K562 (cell line): ENCODE measurements around the gene KDM4C. TPM values are rescaled to one million over a fixed set of nuclear protein-coding genes. Genes with fewer than 3 reads are reported as not detected.

Experiments
- ATAC-seq: fragments of 200-7000 bp; cut with Tn5 transposase; 3 replicates; pipeline ENCODE4 v1.9.1; 2020; ENCODE audit warnings: moderate library complexity
- BruUV-seq: library from RNA; stranded (reverse); fragments of 400-500 nt; replicated peaks from 2 replicates; lab custom pipeline; 2021; lab: Mats Ljungman, UMichigan
- CTCF ChIA-PET: fragments of 300-600 bp; formaldehyde crosslinking; extraction: SDS; loops from one replicate; lab custom pipeline; 2021; ENCODE audit warnings: low intra/inter-chr PET ratio; lab: Yijun Ruan, JAX
- POLR2A ChIA-PET: fragments of 300-600, 350-650 bp; sonication (Branson Sonifier 250); formaldehyde crosslinking; extraction: SDS; loops from one replicate; lab custom pipeline; 2021; ENCODE audit warnings: antibody characterized with exemption, inconsistent platforms; lab: Yijun Ruan, JAX
- DNase-seq, 4 experiments: peaks; one replicate each; pipeline versions ENCODE4 v3.0.0 to v3.0.0-alpha.2; 2011 to 2018; ENCODE audit warnings: low spot score in 3 of 4, mixed read lengths in 3 of 4; ENCODE audit errors: extremely low read depth in 1 of 4
- FAIRE-seq: peaks from 2 replicates; lab custom pipeline; 2011; peaks lifted over from hg19 to GRCh38; lab: Jason Lieb, UNC
- H2AFZ ChIP-seq: 2 replicates; pipeline ENCODE4 v1.6.0; 2011; ENCODE audit warnings: low read depth, low read length, control low read depth, inconsistent platforms
- H3K27ac ChIP-seq: fragments of 200-600 bp; 3 replicates; pipeline ENCODE4 v1.8.0; 2011; ENCODE audit warnings: low read depth, mild to moderate bottlenecking, control low read depth, inconsistent platforms, low read length, moderate library complexity, mixed read lengths; ENCODE audit errors: extremely low read depth
- H3K27me3 ChIP-seq, 2 experiments: fragments of 300-600 bp in 1 of 2; 2 replicates in 1 of 2; 3 replicates in 1 of 2; pipeline versions ENCODE4 v1.6.0 to v1.8.0; 2011; ENCODE audit warnings: inconsistent platforms in 2 of 2, low read length in 2 of 2, mild to moderate bottlenecking in 1 of 2, mixed read lengths in 1 of 2, moderate library complexity in 1 of 2; ENCODE audit not compliant: control insufficient read depth in 2 of 2, insufficient read depth in 2 of 2
- H3K36me3 ChIP-seq: fragments of 300-600 bp; 3 replicates; pipeline ENCODE4 v1.8.0; 2011; ENCODE audit warnings: mild to moderate bottlenecking, low read length, inconsistent platforms; ENCODE audit not compliant: control insufficient read depth, insufficient read depth
- H3K4me1 ChIP-seq, 2 experiments: fragments of 200-600 bp in 1 of 2; replicated peaks in 1 of 2; 2 replicates in 1 of 2; 3 replicates in 1 of 2; pipeline versions ENCODE4 v1.5.1 to v1.8.0; 2011; ENCODE audit warnings: inconsistent platforms in 2 of 2, low read length in 2 of 2, mild to moderate bottlenecking in 1 of 2, mixed read lengths in 1 of 2, moderate library complexity in 1 of 2; ENCODE audit not compliant: control insufficient read depth in 2 of 2, insufficient read depth in 2 of 2
- H3K4me2 ChIP-seq: 2 replicates; pipeline ENCODE4 v1.6.1; 2011; ENCODE audit warnings: low read length, control low read depth, inconsistent platforms, mixed read lengths; ENCODE audit not compliant: insufficient read depth
- H3K4me3 ChIP-seq: fragments of 200-600 bp; sonication (generic), shearing (Covaris generic); 2 replicates; pipeline ENCODE4 v1.5.1; 2016; ENCODE audit warnings: control low read depth, inconsistent platforms
- H3K79me2 ChIP-seq: fragments of 200-600 bp; 3 replicates; pipeline ENCODE4 v1.8.0; 2011; ENCODE audit warnings: low read length, inconsistent platforms; ENCODE audit not compliant: control insufficient read depth, insufficient read depth
- H3K9ac ChIP-seq, 2 experiments: 2 replicates each; pipeline versions ENCODE4 v1.6.0 to v1.6.1; 2011; ENCODE audit warnings: low read depth in 2 of 2, low read length in 2 of 2, control low read depth in 1 of 2, inconsistent platforms in 1 of 2, mild to moderate bottlenecking in 1 of 2, mixed read lengths in 1 of 2; ENCODE audit not compliant: insufficient read depth in 1 of 2
- H3K9me1 ChIP-seq: one replicate; pipeline ENCODE4 v1.6.0; 2011; ENCODE audit warnings: inconsistent platforms, mild to moderate bottlenecking, low read length, moderate library complexity; ENCODE audit not compliant: control insufficient read depth, insufficient read depth
- H3K9me3 ChIP-seq: replicated peaks from 2 replicates; pipeline ENCODE4 v1.5.1; 2011; ENCODE audit warnings: low read depth, low read length, inconsistent platforms; ENCODE audit not compliant: control insufficient read depth, insufficient read depth
- H4K20me1 ChIP-seq: replicated peaks from 2 replicates; pipeline ENCODE4 v1.6.1; 2011; ENCODE audit warnings: low read length, inconsistent platforms, mixed read lengths; ENCODE audit not compliant: control insufficient read depth, insufficient read depth
- ARID1B ChIP-seq: fragments of 450-650 bp; IDR thresholded peaks from 2 replicates; pipeline ENCODE4 v1.6.1; 2016; ENCODE audit warnings: antibody characterized with exemption, mild to moderate bottlenecking, inconsistent platforms
- DNMT1 ChIP-seq: fragments of 450-650 bp; IDR thresholded peaks from 2 replicates; pipeline ENCODE4 v1.6.1; 2016; ENCODE audit warnings: antibody characterized with exemption, mild to moderate bottlenecking
- E2F1 ChIP-seq: sonication (generic); formaldehyde crosslinking; IDR thresholded peaks from 2 replicates; pipeline ENCODE4 v1.8.1; 2023; ENCODE audit warnings: mild to moderate bottlenecking, missing genetic modification reagents, moderate library complexity
- LEF1 ChIP-seq: fragments of 450-650 bp; IDR thresholded peaks from 2 replicates; pipeline ENCODE4 v1.6.1; 2016; ENCODE audit warnings: mild to moderate bottlenecking
- POLR2B ChIP-seq: fragments of 450-650 bp; IDR thresholded peaks from 2 replicates; pipeline ENCODE4 v1.6.1; 2018; ENCODE audit warnings: low read depth; ENCODE audit not compliant: partially characterized antibody
- ZNF318 ChIP-seq, 2 experiments: fragments of 450-650 bp; IDR thresholded peaks; 2 replicates each; pipeline ENCODE4 v1.6.1; 2016; ENCODE audit warnings: mild to moderate bottlenecking in 2 of 2, borderline replicate concordance in 1 of 2, low read depth in 1 of 2, moderate library complexity in 1 of 2
- in situ Hi-C: fragments of 300-500 bp; cut with MboI; formaldehyde crosslinking; loops from 4 replicates; pipeline ENCODE4 v1.15.0; 2018; ENCODE audit warnings: inconsistent platforms, mixed read lengths
- intact Hi-C: fragments of 100-400 bp; cut with micrococcal nuclease; formaldehyde crosslinking; loops from 2 replicates; pipeline ENCODE4 v1.14.2; 2022
- polyA plus RNA-seq, 8 experiments: library from polyadenylated mRNA; depleted of rRNA in 4 of 8; stranded (reverse) in 5 of 8; unstranded in 3 of 8; fragments of >200 nt; fragmentation: Nextera tagmentation in 2 of 8; fragmentation: Illumina TruSeq in 1 of 8; extraction: Ambion mirVana in 2 of 8; extraction: Trizol in 1 of 8; gene quantifications; 2 replicates each; pipeline versions ENCODE4 v1.2.1 to v1.2.3, GENCODE V29; 2011 to 2014; ENCODE audit warnings: inconsistent platforms in 1 of 8, missing spikeins in 1 of 8
- total RNA-seq, 7 experiments: library from RNA; depleted of rRNA in 6 of 7; stranded (reverse); fragments of >200 nt in 6 of 7; fragmentation: Illumina TruSeq in 2 of 7; extraction: Trizol in 2 of 7; gene quantifications; 2 replicates each; pipeline versions ENCODE4 v1.2.1 to v1.2.3, GENCODE V29; 2011 to 2021; ENCODE audit warnings: low replicate concordance in 1 of 7

Gene KDM4C
- total and polyA plus RNA-seq, 9 of the 15 experiments (the other 6 are each of a cell fraction or from before 2014, with no cell fraction given): 5.4 to 17.0 (median 12.6) TPM

GRCh38 chr9:7108936-7109335 lies 351.2 kb downstream of the KDM4C start:
- POLR2A ChIA-PET: interaction anchor here (0.6 kb wide), 1 partner anchor 466 kb away, joined by 3 read pairs; no protein-coding TSS in a partner anchor
- BruUV-seq: no TSS peak
- FAIRE-seq (no peak), DNase-seq (no peak)
- no peaks in the 10 kb centered on the region for H4K20me1 ChIP-seq
- H3K9ac ChIP-seq: no peak overlapping the region
- H3K79me2 ChIP-seq: no peaks in the 10 kb centered on the region
- H3K9me1 ChIP-seq: no peaks in the 10 kb centered on the region
- H3K4me2 ChIP-seq: no peak overlapping the region
- H2AFZ ChIP-seq: no peak overlapping the region
- peaks cover 2% of the 10 kb centered on the region; the same call in 1 of the 3 replicates for H3K36me3 ChIP-seq
- TF ChIP-seq LEF1: no peak
- no peak for TF ChIP-seq ARID1B
- TF ChIP-seq E2F1 (CRISPR knock-in tag): no peak
- no peak for TF ChIP-seq DNMT1
- TF ChIP-seq ZNF318 (IDR thresholded peaks at IDR 0.05; ENCODE audit: borderline replicate concordance in 1 of 2, low read depth in 1 of 2): no peak
- no peak for TF ChIP-seq POLR2B
- TF ChIP-seq, all 486 proteins: peak for 0
- CTCF ChIA-PET: no interaction called here
- no peaks in the 10 kb centered on the region for H3K4me1 ChIP-seq
- no peak for ATAC-seq
- intact Hi-C loops (no loop called here), in situ Hi-C loops (no loop called here)
- H3K27me3 ChIP-seq: no peaks in the 10 kb centered on the region
- no peaks in the 10 kb centered on the region for H3K9me3 ChIP-seq
- no peak overlapping the region for H3K4me3 ChIP-seq
- H3K27ac ChIP-seq: no peak overlapping the region
